ENCODE measurements around the gene MAPK7.
A peak's percentile ranks its signal among the peaks of the same experiment; 100 is the strongest.

Gene MAPK7

DNA sequence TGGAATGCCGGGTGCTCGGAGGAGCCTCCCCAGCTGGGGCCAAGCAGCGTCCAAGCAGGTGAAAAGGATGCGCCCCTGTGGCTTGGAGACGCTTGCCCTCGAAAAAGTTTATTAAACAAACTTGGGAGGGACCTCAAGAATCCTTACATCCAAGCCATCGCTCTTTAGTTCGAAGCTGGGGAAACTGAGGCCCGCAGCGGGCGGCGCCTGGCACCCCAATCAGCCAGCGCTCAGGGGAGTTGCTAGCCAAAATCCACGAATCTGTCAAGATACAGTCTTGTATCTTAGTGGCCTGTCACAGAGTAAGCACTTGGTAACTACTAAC lies 15.2 kb upstream of the MAPK7 start:
- in situ Hi-C loops (cut with MboI; ENCODE audit: low pct_unique_long_range_greater_than_20kb, low sequenced_read_pairs, unreplicated experiment): loop anchor here (10.0 to 25.0 kb wide), 2 partner anchors 62 to 399 kb away; no protein-coding TSS in a partner anchor
- TF ChIP-seq, protein P1, sequence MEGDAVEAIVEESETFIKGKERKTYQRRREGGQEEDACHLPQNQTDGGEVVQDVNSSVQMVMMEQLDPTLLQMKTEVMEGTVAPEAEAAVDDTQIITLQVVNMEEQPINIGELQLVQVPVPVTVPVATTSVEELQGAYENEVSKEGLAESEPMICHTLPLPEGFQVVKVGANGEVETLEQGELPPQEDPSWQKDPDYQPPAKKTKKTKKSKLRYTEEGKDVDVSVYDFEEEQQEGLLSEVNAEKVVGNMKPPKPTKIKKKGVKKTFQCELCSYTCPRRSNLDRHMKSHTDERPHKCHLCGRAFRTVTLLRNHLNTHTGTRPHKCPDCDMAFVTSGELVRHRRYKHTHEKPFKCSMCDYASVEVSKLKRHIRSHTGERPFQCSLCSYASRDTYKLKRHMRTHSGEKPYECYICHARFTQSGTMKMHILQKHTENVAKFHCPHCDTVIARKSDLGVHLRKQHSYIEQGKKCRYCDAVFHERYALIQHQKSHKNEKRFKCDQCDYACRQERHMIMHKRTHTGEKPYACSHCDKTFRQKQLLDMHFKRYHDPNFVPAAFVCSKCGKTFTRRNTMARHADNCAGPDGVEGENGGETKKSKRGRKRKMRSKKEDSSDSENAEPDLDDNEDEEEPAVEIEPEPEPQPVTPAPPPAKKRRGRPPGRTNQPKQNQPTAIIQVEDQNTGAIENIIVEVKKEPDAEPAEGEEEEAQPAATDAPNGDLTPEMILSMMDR (IDR thresholded peaks at IDR 0.05; ENCODE audit: extremely low read depth, insufficient read depth, missing control alignments): no peak
- no peak for DNase-seq (ENCODE audit: low spot score)

DNA sequence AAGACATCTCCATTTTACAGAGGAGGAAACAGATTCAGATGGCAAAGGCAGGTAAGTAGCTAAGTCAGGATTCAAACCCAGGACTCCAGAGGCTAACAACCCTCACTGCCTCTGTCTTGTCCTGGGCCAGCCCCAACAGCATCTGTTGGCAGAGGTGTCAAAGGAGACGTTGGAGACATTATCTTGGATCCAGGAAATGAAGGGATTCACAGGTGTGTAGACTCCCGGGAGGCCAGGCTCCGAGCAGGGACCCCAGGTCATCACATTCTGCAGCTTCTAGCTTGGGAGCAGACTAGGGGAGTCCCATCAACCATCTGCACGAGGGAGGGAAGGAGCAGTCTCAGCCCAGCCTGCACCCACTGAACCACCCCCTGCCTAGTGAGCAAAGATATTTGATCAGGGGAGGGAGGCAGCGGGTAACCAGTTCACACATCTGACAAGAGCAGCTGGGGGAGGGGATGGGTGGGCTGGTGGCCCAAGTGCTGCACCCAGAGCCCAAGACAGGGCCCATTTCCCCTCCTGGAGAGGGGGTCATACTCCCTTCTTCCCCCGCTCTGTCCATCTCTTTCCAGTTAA lies 14.8 kb upstream of the MAPK7 start:
- in situ Hi-C loops (cut with MboI; ENCODE audit: low pct_unique_long_range_greater_than_20kb, low sequenced_read_pairs, unreplicated experiment): loop anchor here (10.0 to 25.0 kb wide), 2 partner anchors 61 to 399 kb away; no protein-coding TSS in a partner anchor
- TF ChIP-seq, protein P1 (IDR thresholded peaks at IDR 0.05; ENCODE audit: extremely low read depth, insufficient read depth, missing control alignments): no peak
- DNase-seq (ENCODE audit: low spot score): peak; percentile 26

DNA sequence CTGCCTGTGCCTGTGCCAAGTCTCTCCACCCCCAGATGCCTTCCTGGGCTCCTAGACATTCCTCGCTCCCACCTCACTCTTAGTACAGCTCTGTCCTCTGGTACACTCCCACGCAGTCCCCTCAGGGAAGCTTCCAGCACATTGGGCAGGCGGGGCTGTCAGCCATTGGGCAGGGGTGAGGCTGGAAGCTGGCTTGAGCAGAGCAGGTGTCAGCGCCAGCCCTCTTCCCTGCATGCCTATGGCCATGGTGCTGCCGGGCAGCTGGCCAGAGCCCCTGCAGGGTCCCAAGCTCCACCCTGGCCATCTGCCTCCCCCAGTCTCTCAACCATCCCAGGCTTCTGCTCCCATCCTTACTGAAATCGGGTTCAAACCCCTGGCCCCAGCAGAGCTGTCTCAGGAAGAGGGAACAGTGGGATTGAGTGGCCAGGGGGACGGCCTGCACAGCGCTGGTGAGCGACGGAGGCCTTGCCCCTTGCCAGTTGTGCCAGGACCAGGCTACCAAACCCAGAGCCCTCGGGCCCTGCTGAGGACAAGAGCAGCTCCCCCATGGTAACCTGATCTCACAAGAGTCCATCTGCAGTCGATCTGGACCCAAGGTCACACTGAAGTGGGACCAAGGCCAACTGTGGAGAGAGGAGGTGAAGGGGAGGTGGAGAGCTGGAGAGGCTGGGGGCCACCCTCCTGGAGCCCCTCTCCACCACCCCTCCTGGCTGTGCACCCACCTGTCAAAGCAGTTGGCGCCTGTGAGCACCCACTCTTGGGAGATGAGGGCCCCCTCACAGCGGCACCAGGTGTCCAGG lies 13.4 kb upstream of the MAPK7 start:
- in situ Hi-C loops (cut with MboI; ENCODE audit: low pct_unique_long_range_greater_than_20kb, low sequenced_read_pairs, unreplicated experiment): loop anchor here (10.0 to 25.0 kb wide), 2 partner anchors 60 to 397 kb away; no protein-coding TSS in a partner anchor
- no peak for DNase-seq (ENCODE audit: low spot score)

DNA sequence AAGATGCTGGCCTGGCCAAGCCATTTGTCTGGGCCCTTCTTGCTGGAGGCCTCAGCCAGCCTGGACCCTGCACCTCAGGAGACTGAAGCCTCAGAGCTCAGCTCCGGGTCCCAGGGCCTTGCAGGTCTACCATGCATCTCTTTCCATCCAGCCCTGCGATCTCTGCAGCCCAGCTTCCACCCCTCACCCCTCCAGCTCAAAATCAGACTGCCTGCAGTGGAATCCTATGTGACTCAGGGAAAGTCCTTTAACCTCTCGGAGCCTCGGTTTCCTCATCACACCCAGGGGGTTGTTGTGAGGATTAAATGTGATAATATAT lies 12.8 kb upstream of the MAPK7 start:
- in situ Hi-C loops (cut with MboI; ENCODE audit: low pct_unique_long_range_greater_than_20kb, low sequenced_read_pairs, unreplicated experiment): loop anchor here (10.0 to 25.0 kb wide), 2 partner anchors 59 to 397 kb away; no protein-coding TSS in a partner anchor
- TF ChIP-seq, protein P1 (IDR thresholded peaks at IDR 0.05; ENCODE audit: extremely low read depth, insufficient read depth, missing control alignments): no peak
- DNase-seq (ENCODE audit: low spot score): no peak

More for the DNA sequence above, 13.4 kb upstream of the MAPK7 start:
- TF ChIP-seq, protein P1 (IDR thresholded peaks at IDR 0.05; ENCODE audit: extremely low read depth, insufficient read depth, missing control alignments): no peak

DNA sequence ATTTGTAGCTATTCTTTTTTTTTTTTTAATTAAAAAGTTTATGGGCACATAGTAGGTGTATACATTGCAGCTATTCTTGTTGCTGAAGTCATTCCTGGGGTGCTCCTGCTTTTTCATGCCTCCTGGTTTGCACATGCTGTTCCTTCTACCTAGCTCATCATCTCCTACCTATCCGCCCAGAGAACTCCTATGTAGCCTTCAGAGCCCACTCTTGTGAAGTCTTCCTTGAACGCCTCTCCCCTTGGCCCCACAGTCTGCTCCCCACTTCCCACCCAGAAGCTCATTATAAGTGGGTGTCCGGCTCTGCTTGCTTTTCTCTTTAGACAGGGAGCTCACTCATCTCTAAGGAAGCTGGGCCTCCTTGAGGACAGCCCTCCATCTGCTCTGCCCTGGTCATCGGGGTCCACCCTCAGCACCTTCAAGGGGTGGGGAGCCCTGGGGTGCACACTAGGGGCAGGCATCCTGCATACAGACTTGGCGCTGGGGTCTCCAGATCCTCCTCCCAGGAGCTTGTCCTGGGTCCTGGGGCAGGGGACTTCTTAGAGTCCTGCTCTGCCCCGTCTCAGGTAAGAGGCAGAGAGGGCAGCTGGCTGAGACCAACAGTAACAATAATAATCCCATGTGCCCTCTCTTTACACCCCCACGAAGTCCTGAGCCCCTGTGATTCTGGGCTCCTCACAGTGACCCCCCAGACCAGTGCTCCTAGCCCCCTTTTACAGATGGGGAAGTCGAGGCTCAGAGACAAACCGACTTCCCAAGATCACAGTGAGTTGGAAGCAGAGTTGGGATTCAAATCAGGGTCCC lies 12.3 kb upstream of the MAPK7 start:
- DNase-seq (ENCODE audit: low spot score): no peak
- in situ Hi-C loops (cut with MboI; ENCODE audit: low pct_unique_long_range_greater_than_20kb, low sequenced_read_pairs, unreplicated experiment): loop anchor here (10.0 to 25.0 kb wide), 2 partner anchors 59 to 396 kb away; no protein-coding TSS in a partner anchor
- TF ChIP-seq, protein P1 (IDR thresholded peaks at IDR 0.05; ENCODE audit: extremely low read depth, insufficient read depth, missing control alignments): no peak

DNA sequence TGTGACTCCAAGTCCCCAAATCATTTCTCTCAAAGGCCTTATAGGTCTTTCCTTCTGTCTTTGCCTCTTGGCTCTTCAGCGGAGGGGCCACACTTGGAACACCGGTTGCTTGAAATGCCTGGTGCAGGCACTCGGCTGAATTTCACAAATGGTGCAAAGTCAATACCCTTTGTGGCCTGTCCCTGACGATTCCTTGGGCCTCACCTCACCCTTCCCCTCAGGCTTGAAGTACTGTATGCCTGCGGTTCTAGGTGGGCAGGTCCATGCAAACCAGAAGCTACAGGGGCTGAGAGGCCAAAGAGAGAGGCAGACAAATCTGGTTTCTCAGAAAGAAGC lies 11.7 kb upstream of the MAPK7 start:
- TF ChIP-seq, protein P1 (IDR thresholded peaks at IDR 0.05; ENCODE audit: extremely low read depth, insufficient read depth, missing control alignments): no peak
- in situ Hi-C loops (cut with MboI; ENCODE audit: low pct_unique_long_range_greater_than_20kb, low sequenced_read_pairs, unreplicated experiment): loop anchor here (10.0 to 25.0 kb wide), 2 partner anchors 58 to 396 kb away; no protein-coding TSS in a partner anchor
- no peak for DNase-seq (ENCODE audit: low spot score)
